A673 (cell line): ENCODE measurements around the gene WDR59. TPM values are rescaled to one million over a fixed set of nuclear protein-coding genes. Genes with fewer than 3 reads are reported as not detected.
"Not testable (repeated sequence)": the region's sequence is repeated elsewhere in the genome, so short reads cannot be mapped to it uniquely, and the experiment has no call there.

Experiments
- BruUV-seq: library from RNA; stranded (reverse); fragments of 400-500 nt; replicated peaks from 2 replicates; lab custom pipeline; 2021; lab: Mats Ljungman, UMichigan
- CTCF ChIA-PET: fragments of 300-600 bp; sonication (Branson Sonifier 250); formaldehyde crosslinking; loops from one replicate; lab custom pipeline; 2022; ENCODE audit warnings: antibody characterized with exemption; lab: Charles Lee
- POLR2A ChIA-PET: fragments of 300-600 bp; sonication (Branson Sonifier 250); formaldehyde crosslinking; loops from one replicate; lab custom pipeline; 2022; ENCODE audit warnings: antibody characterized with exemption; ENCODE audit not compliant: low non-redundant PET; lab: Charles Lee
- DNase-seq: peaks from one replicate; pipeline ENCODE4 v3.0.0-alpha.2; 2015; ENCODE audit warnings: low spot score
- H3K27ac ChIP-seq: fragments of 200-600 bp; sonication (generic); 2 replicates; pipeline ENCODE4 v1.5.1; 2016; ENCODE audit warnings: mixed run types, low read depth, mild to moderate bottlenecking, mixed read lengths, antibody characterized with exemption, low read length; ENCODE audit not compliant: poor library complexity, severe bottlenecking
- H3K27me3 ChIP-seq: fragments of 200-600 bp; sonication (generic); replicated peaks from 2 replicates; pipeline ENCODE4 v1.6.1; 2017; ENCODE audit warnings: mixed run types, low read depth, mild to moderate bottlenecking, mixed read lengths, antibody characterized with exemption, low read length; ENCODE audit not compliant: insufficient read depth, poor library complexity
- H3K36me3 ChIP-seq: fragments of 200-600 bp; sonication (generic); 2 replicates; pipeline ENCODE4 v1.6.1; 2016; ENCODE audit warnings: mixed run types, mild to moderate bottlenecking, mixed read lengths, antibody characterized with exemption, low read length; ENCODE audit not compliant: insufficient read depth, poor library complexity, severe bottlenecking
- H3K4me1 ChIP-seq: fragments of 200-600 bp; sonication (generic); 2 replicates; pipeline ENCODE4 v1.6.1; 2017; ENCODE audit warnings: mixed run types, mild to moderate bottlenecking, mixed read lengths, antibody characterized with exemption, low read length; ENCODE audit not compliant: insufficient read depth, poor library complexity, severe bottlenecking
- H3K4me3 ChIP-seq: fragments of 200-600 bp; sonication (generic); 2 replicates; pipeline ENCODE4 v1.5.1; 2016; ENCODE audit warnings: low read depth, mixed run types, mild to moderate bottlenecking, mixed read lengths, low read length; ENCODE audit not compliant: poor library complexity, severe bottlenecking
- H3K9me3 ChIP-seq: fragments of 200-600 bp; sonication (generic); 2 replicates; pipeline ENCODE4 v1.6.1; 2016; ENCODE audit warnings: mixed run types, low read depth, mild to moderate bottlenecking, mixed read lengths, antibody characterized with exemption, low read length; ENCODE audit not compliant: poor library complexity, severe bottlenecking
- EZH2 ChIP-seq: fragments of 200-600 bp; sonication (generic); IDR thresholded peaks from 2 replicates; pipeline ENCODE4 v1.6.1; 2017; ENCODE audit warnings: borderline replicate concordance, low read depth, mild to moderate bottlenecking, mixed read lengths, antibody characterized with exemption, low read length; ENCODE audit not compliant: poor library complexity, severe bottlenecking
- intact Hi-C: fragments of 100-400 bp; cut with micrococcal nuclease; formaldehyde crosslinking; loops from one replicate; pipeline ENCODE4 v1.10.0; 2022; ENCODE audit not compliant: unreplicated experiment
- total RNA-seq: library from RNA; stranded (reverse); gene quantifications from 2 replicates; pipeline ENCODE4 v1.2.3, GENCODE V29; 2021
- TF ChIP-seq, protein P1 (sequence below): fragments of 300-800, 200-600 bp; sonication (generic); conservative IDR thresholded peaks from 2 replicates; pipeline ENCODE4 v1.5.1; 2017; ENCODE audit warnings: low read depth, mild to moderate bottlenecking, antibody characterized with exemption, low read length, moderate library complexity, mixed read lengths

The WDR59 gene
- total RNA-seq, 1 experiment from 2014 or later, result 51.4 TPM

- ChIA-PET POLR2A (no interaction called here), CTCF (no interaction called here)
- DNase-seq, result no peak
- H3K27me3 ChIP-seq, result no peaks in the 10 kb centered on the region
- TF ChIP-seq, protein P1, sequence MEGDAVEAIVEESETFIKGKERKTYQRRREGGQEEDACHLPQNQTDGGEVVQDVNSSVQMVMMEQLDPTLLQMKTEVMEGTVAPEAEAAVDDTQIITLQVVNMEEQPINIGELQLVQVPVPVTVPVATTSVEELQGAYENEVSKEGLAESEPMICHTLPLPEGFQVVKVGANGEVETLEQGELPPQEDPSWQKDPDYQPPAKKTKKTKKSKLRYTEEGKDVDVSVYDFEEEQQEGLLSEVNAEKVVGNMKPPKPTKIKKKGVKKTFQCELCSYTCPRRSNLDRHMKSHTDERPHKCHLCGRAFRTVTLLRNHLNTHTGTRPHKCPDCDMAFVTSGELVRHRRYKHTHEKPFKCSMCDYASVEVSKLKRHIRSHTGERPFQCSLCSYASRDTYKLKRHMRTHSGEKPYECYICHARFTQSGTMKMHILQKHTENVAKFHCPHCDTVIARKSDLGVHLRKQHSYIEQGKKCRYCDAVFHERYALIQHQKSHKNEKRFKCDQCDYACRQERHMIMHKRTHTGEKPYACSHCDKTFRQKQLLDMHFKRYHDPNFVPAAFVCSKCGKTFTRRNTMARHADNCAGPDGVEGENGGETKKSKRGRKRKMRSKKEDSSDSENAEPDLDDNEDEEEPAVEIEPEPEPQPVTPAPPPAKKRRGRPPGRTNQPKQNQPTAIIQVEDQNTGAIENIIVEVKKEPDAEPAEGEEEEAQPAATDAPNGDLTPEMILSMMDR, result no peak
- no peak for TF ChIP-seq EZH2
- H3K36me3 ChIP-seq, result no peaks in the 10 kb centered on the region
- intact Hi-C loops, result no loop called here
- H3K27ac ChIP-seq, result no peak overlapping the region
- H3K9me3 ChIP-seq, result no peaks in the 10 kb centered on the region
- H3K4me3 ChIP-seq, result no peak overlapping the region
- no peaks in the 10 kb centered on the region for H3K4me1 ChIP-seq
- BruUV-seq, result no TSS peak
Measured at GRCh38 chr16:74991268-74991592, 6.3 kb upstream of the WDR59 start.

DNA sequence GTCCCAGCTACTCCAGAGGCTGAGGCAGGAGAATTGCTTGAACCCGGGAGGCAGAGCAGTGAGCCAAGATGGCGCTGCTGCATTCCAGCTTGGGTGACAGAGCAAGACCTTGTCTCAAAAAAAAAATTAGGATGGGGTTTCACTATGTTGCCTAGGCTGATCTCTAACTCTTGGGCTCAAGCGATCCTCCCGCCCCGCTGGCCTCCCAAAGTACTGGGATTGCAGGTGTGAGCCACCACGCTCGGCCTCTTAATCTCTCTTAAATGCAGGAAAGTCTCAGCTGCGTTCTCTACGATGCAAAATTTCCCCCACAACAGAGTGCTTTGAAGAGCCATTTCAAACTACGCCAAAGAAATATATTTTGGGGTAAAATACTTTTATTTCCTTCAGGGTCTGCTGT lies 5.9 kb upstream of the WDR59 start:
- no peak for DNase-seq
- Histone ChIP-seq H3K4me1 (no peaks in the 10 kb centered on the region), H3K27ac (no peak overlapping the region), H3K4me3 (no peak overlapping the region), H3K36me3 (no peaks in the 10 kb centered on the region), H3K27me3 (no peaks in the 10 kb centered on the region), H3K9me3 (no peaks in the 10 kb centered on the region)
- POLR2A ChIA-PET, result no interaction called here
- CTCF ChIA-PET, result no interaction called here
- intact Hi-C loops, result no loop called here
- BruUV-seq, result no TSS peak
- TF ChIP-seq, protein P1, result no peak
- no peak for TF ChIP-seq EZH2

DNA sequence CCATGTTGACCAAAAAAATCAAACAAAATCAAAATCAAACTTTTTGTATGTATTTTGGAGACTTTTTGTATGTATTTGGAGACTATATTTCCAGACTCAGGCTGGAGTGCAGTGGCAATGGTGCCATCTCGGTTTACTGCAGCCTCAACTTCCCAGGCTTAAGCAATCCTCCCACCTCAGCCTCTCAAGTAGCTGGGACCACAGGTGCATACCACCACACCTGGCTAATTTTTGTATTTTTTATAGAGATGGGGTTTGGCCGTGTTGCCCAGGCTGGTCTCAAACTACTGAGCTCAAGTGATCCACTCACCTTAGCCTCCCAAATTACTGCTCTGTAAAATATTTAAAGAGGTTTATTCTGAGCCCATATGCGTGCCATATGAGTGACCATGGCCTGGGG lies 4.9 kb upstream of the WDR59 start:
- intact Hi-C loops, DNase-seq: not testable (repeated sequence)

GRCh38 chr16:74987027-74987681 lies 2.2 kb upstream of the WDR59 start:
- POLR2A ChIA-PET, result no interaction called here
- DNase-seq, result no peak
- no peaks in the 10 kb centered on the region for H3K9me3 ChIP-seq
- no peaks in the 10 kb centered on the region for H3K36me3 ChIP-seq
- CTCF ChIA-PET, result no interaction called here
- H3K27ac ChIP-seq, result no peak overlapping the region
- no TSS peak for BruUV-seq
- intact Hi-C loops, result no loop called here
- H3K27me3 ChIP-seq, result no peaks in the 10 kb centered on the region
- H3K4me1 ChIP-seq, result no peaks in the 10 kb centered on the region
- TF ChIP-seq, protein P1, result no peak
- TF ChIP-seq EZH2, result no peak
- H3K4me3 ChIP-seq, result no peak overlapping the region

More for the DNA sequence above, 4.9 kb upstream of the WDR59 start:
- H3K4me3 ChIP-seq, H3K27me3 ChIP-seq, H3K36me3 ChIP-seq, H3K27ac ChIP-seq, CTCF ChIA-PET, POLR2A ChIA-PET, H3K4me1 ChIP-seq, BruUV-seq, H3K9me3 ChIP-seq: not testable (repeated sequence)
